Adrenal gland (tissue), 5 donors: Measurements from ENCODE around the gene TCAIM.

Source experiments
- CTCF ChIP-seq, 6 experiments: fragments of 450-650 bp in 4 of 6; fragments of 200-600 bp in 2 of 6; sonication (generic) in 1 of 6; IDR thresholded peaks; 1 replicate in 5 of 6; 2 replicates in 1 of 6; pipeline versions ENCODE4 v1.5.1 to v1.8.0; 2016 to 2021; ENCODE audit warnings: antibody characterized with exemption in 6 of 6, mild to moderate bottlenecking in 2 of 6, moderate library complexity in 1 of 6
- POLR2A ChIP-seq, 2 donors: fragments of 450-650 bp; IDR thresholded peaks; one replicate each; pipeline ENCODE4 v1.6.1; 2017; ENCODE audit warnings: antibody characterized with exemption in 2 of 2, mild to moderate bottlenecking in 2 of 2, moderate library complexity in 1 of 2
- donor health status: DM: no; HTN: no; CAD: no.

- no peak for TF ChIP-seq CTCF (IDR thresholded peaks at IDR 0.05)
- TF ChIP-seq POLR2A (IDR thresholded peaks at IDR 0.05): no peak
These were observed 72.6 kb downstream of the TCAIM start for GRCh38 chr3:44411031-44411645.
